ENCODE measurements around the gene DYRK3. TPM values are rescaled to one million over a fixed set of nuclear protein-coding genes. Genes with fewer than 3 reads are reported as not detected.

The DYRK3 gene
- total and polyA plus RNA-seq, 2 of the 8 experiments (the other 6 are each of a cell fraction or from before 2014, with no cell fraction given), result 2.1 to 8.5 TPM

DNA sequence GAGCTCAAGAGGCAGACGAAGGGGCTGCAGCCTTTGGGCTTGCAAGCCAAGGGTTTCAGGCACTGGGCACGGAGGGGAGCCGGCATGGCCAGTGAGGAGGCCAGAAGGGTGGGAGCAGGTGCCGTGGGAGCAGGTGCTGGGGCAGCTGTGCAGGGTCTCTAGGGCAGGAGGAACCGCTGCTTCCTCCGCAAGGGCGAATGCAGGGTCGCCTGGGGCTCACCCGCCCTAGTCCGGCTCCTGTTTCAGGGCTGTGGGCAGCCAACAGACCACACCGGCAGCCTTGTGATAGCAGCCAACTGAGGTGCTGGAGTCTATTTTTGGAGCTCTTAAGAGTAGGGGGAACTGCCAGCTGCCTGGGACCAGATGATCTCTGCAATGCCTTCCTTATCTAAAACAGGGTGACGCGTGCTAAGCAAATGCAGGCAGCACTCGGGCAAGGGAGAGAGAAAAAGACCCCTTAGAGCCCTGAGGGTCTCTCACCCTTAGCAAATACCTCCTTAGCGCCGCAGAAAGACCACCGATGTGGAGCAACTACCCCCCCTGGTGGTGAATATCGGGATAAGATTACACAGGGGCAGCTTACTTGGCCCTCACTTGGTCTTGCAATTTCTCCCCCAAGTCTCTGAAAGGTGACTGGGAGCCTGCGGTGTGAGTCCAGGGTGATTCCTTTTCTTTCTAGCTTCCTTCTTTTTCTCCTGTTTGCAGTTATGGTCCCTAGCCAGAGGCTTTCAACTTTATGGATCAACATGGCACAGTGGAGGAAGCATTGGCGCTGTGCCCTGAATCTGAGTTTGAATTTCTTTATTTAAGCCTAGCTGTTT lies 28.7 kb downstream of the DYRK3 start:
- Histone ChIP-seq H2BK120ac (replicated peaks; ENCODE audit: low read depth, low read length) (no peak overlapping the region), H3K56ac (replicated peaks; ENCODE audit: insufficient read length, low read depth, low read length) (no peak overlapping the region), H3K14ac (ENCODE audit: insufficient read length) (no peak overlapping the region), H3K36me3 (ENCODE audit: control insufficient read depth in 2 of 4, insufficient read depth in 4 of 4, low read length in 3 of 4) (no peaks in the 10 kb centered on the region), H3K4me2 (ENCODE audit: insufficient read depth in 1 of 2, low read depth in 2 of 2, low read length in 2 of 2) (peak overlapping the region; percentile 65 to 86), H3K27ac (ENCODE audit: low read depth, low read length) (no peak overlapping the region), H3K4me3 (ENCODE audit: extremely low read depth in 1 of 4, insufficient read depth in 2 of 4, low read depth in 3 of 4, low read length in 4 of 4) (peak overlapping the region; percentile 11 to 54 (median 25); a peak in 7 of 8 replicates), H2AFZ (ENCODE audit: low read length) (peak overlapping the region; percentile 94), H3K79me2 (ENCODE audit: control insufficient read depth in 1 of 2, insufficient read depth in 2 of 2, low read length in 2 of 2) (no peaks in the 10 kb centered on the region), H3K23ac (ENCODE audit: insufficient read length) (no peak overlapping the region), H3K23me2 (ENCODE audit: low read depth, low read length) (no peaks in the 10 kb centered on the region; the same call in 1 of the 2 replicates), H2BK15ac (ENCODE audit: low read length) (peak overlapping the region; percentile 29; the same call in 1 of the 2 replicates), H4K8ac (ENCODE audit: extremely low read depth, insufficient read depth, low read length) (no peak overlapping the region), H3K79me1 (ENCODE audit: low read depth, low read length) (no peaks in the 10 kb centered on the region), H4K91ac (replicated peaks; ENCODE audit: insufficient read length, low read length) (no peak overlapping the region), H4K5ac (ENCODE audit: insufficient read length, low read depth, low read length) (no peak overlapping the region), H2BK5ac (ENCODE audit: low read depth, low read length) (no peak overlapping the region), H4K20me1 (replicated peaks in 1 of 2; ENCODE audit: control insufficient read depth in 1 of 2, insufficient read depth in 2 of 2, low read length in 2 of 2) (no peaks in the 10 kb centered on the region), H2BK12ac (ENCODE audit: low read depth, low read length) (no peak overlapping the region; the same call in 1 of the 2 replicates), H3K27me3 (replicated peaks in 1 of 4; ENCODE audit: control insufficient read depth in 3 of 4, extremely low read depth in 1 of 4, insufficient read depth in 3 of 4, low read length in 3 of 4) (peaks cover 0 to 10% (median 3%) of the 10 kb centered on the region in 4 experiments; a peak in 5 of 7 replicates), H3K18ac (ENCODE audit: extremely low read depth, low read length) (peak overlapping the region; percentile 60), H3K9me3 (ENCODE audit: insufficient read depth in 2 of 2, low read depth in 1 of 2, low read length in 1 of 2) (no peaks in the 10 kb centered on the region), H3K4ac (replicated peaks; ENCODE audit: insufficient read length, low read depth, low read length) (no peak overlapping the region), H3K4me1 (replicated peaks in 1 of 4; ENCODE audit: control insufficient read depth in 3 of 4, insufficient read depth in 4 of 4, low read length in 3 of 4) (peaks cover 0 to 5% (median 1%) of the 10 kb centered on the region in 4 experiments; a peak in 4 of 7 replicates), H2BK20ac (ENCODE audit: low read length) (0 out of 2 replicates have a peak overlapping the region, but pooled peaks have one; percentile 8), H2AK5ac (ENCODE audit: low read depth, low read length) (no peak overlapping the region), H3K9ac (replicated peaks in 1 of 4; ENCODE audit: extremely low read depth in 1 of 4, low read depth in 3 of 4, low read length in 3 of 4) (no peak overlapping the region)
- 14% methylated on average over 20 of the region's 20 CpGs; no CpG with 5 or more reads in 1 of the 2 experiments for WGBS, 2 experiments (ENCODE audit: extremely low coverage in 1 of 2, insufficient coverage in 1 of 2, insufficient read length in 1 of 2, insufficient replicate concordance in 2 of 2, low coverage in 1 of 2, low lambda C conversion rate in 2 of 2, missing lambda C conversion rate in 1 of 2)
- ChIA-PET POLR2A (ENCODE audit: partially characterized antibody) (interaction anchor here (0.8 to 2.3 kb wide), 9 partner anchors 10 to 58 kb away, joined by 3 to 13 read pairs (median 4); partner anchors contain the start of genes DYRK3 and EIF2D), CTCF (ENCODE audit: partially characterized antibody) (interaction anchor here (0.6 to 23.8 kb wide), 63 partner anchors 6 to 1276 kb away, joined by 3 to 666 read pairs (median 5); partner anchors contain the start of genes DYRK3 and EIF2D)
- DNase-seq (ENCODE audit: low read depth in 1 of 2, low spot score in 2 of 2) (peak in 1 of 2 experiments; percentile 92), FAIRE-seq (no peak)
- TF ChIP-seq RFX5 (IDR thresholded peaks at IDR 0.05; ENCODE audit: borderline replicate concordance, low read depth, low read length), result no peak
- peak; percentile 52; the same call in 1 of the 2 replicates for TF ChIP-seq TBP (IDR thresholded peaks at IDR 0.05; ENCODE audit: low read depth, low read length)
- TF ChIP-seq RAD21 (IDR thresholded peaks at IDR 0.05 in 1 of 2, conservative IDR thresholded peaks at IDR 0.05 in 1 of 2; ENCODE audit: low read depth in 2 of 2, low read length in 2 of 2), result peak; percentile 88 to 94
- TF ChIP-seq KDM4A (IDR thresholded peaks at IDR 0.05; ENCODE audit: low read depth, low read length, severe bottlenecking), result peak; percentile 65
- no peak for TF ChIP-seq MAFK (IDR thresholded peaks at IDR 0.05; ENCODE audit: low read depth, low read length)
- peak; percentile 34 for TF ChIP-seq ASH2L (IDR thresholded peaks at IDR 0.05; ENCODE audit: low read length)
- TF ChIP-seq, protein P1, sequence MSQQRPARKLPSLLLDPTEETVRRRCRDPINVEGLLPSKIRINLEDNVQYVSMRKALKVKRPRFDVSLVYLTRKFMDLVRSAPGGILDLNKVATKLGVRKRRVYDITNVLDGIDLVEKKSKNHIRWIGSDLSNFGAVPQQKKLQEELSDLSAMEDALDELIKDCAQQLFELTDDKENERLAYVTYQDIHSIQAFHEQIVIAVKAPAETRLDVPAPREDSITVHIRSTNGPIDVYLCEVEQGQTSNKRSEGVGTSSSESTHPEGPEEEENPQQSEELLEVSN (IDR thresholded peaks at IDR 0.05), result no peak
- TF ChIP-seq HDAC2 (IDR thresholded peaks at IDR 0.05; ENCODE audit: borderline replicate concordance in 1 of 2, low read depth in 2 of 2, low read length in 2 of 2), result no peak

Measured in H1 (cell line).